HG03442 (cell line): ENCODE data around the gene ATXN10.

Experiments
- ATAC-seq: cut with Tn5 transposase; IDR thresholded peaks from one replicate; pipeline ENCODE4 v1.9.1; 2021; ENCODE audit warnings: mild to moderate bottlenecking, moderate library complexity; ENCODE audit not compliant: unreplicated experiment

ATXN10 gene

DNA sequence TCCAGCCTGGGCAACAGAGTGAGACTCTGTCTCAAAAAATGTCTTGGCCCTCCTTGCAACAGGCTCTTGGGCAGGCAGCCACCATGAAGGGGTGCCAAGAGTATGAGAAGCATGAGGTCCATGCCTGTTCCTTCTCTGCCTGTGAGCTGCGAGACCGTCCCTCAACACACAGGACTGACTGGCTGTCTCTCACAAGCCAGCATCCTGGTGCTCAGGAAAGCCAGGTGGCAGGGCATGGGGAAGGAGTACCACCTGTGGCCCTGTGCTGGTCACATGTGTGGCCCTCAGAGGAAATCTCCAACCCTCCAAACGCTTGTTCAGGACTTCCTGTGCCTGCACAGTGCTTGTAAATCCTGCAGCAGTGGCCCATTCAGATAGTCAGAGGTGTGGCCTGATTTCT lies 83.2 kb downstream of the ATXN10 start:
- no peak for ATAC-seq

GRCh38 chr22:45756558-45756957 lies 84.9 kb downstream of the ATXN10 start:
- ATAC-seq = no peak

DNA sequence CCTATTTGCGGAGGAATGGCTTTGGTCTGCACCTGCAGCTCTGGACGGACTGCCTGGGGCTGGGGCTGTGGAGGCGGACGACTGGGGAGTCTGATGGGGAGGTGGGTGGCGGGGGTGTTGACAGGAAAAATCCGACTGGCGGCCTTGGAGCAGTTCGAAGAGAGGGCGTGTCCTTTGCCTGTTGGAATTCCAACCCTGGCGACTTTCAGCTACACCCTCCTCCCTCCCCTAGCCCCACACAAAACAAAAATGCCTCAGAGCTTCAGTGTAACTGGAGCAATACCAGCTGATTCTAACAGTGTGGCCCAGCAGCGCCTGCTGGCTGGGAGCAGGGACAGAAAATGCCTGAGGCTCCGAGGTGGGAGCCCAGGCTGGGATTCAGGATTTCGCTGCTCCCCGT lies 85.4 kb downstream of the ATXN10 start:
- ATAC-seq = no peak

GRCh38 chr22:45757936-45758335 lies 86.3 kb downstream of the ATXN10 start:
- no peak for ATAC-seq

- ATAC-seq = no peak
Observed at GRCh38 chr22:45758603-45759002, 87.0 kb downstream of the ATXN10 start.

GRCh38 chr22:45760682-45761081 lies 89.0 kb downstream of the ATXN10 start:
- no peak for ATAC-seq

- ATAC-seq = no peak
Observed at GRCh38 chr22:45762545-45763235, 91.1 kb downstream of the ATXN10 start.

DNA sequence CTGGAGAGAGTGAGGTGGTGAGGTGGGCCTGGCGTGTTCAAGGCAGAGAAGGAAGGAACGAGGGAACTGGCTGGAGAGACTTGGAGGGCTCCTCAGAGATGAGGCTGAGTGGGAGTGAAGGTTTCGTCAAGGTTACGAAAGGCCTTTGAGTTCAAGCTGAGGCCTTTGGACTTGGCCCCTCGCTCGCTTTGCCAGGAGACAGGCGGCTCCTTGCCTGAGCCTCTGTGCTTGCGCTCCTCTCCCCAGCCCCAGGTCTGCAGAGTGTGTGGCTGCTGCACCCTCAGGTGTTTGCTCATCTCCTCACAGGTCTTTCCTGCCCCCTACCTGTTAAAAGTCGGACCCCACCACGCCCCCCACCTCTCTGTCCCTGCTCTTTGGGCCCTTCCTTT lies 91.6 kb downstream of the ATXN10 start:
- ATAC-seq = no peak

DNA sequence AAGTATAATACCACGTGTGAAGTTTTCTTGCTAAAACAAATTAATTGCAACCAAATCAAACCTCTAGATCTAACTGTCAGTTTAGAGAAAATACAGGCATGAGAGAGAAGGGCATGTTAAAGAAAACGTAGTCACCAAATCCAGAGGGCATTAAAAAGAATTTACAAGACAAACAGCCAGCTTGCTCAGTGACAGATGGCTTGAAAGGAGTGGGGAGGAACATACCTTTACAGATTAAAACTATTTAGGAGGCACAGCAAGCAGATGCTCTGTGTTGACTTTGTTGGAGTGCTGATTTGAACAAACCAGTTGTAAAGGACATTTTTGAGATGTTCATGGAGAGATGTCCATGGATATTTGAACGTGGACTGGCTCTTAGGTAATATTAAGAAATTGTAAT lies 96.9 kb downstream of the ATXN10 start:
- ATAC-seq = no peak

DNA sequence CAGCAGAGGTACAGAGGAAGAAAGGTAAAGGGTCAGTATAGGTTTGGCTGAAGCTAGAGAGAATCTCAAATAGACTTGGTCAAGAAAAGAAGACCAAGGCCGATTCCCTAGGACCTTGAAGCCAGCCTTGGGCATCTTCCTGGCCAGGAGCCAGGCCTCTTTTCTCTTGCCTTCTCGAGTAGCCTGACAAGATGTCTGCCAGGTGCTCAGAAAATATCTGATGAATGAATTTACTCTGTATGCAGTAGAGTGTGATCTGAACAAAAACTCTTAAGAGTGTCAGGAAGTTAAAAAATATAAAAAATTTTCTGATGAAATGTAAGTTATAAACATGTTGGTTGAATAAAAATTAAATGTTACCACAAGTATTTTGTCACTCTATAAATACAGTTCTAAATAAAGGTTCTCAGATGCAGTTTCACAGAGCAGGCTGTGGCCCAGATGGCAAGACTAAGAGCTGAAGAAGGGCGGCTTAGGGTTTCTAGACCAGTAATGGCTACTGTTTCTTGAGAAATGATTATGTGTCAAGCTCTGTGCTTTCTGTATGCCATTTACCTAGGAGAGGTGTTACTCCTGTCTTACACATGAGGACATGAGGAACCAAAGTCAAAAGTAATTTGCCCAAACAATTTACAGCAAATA lies 98.1 kb downstream of the ATXN10 start:
- no peak for ATAC-seq

- no peak for ATAC-seq
Observed at GRCh38 chr22:45770506-45770905, 98.9 kb downstream of the ATXN10 start.

DNA sequence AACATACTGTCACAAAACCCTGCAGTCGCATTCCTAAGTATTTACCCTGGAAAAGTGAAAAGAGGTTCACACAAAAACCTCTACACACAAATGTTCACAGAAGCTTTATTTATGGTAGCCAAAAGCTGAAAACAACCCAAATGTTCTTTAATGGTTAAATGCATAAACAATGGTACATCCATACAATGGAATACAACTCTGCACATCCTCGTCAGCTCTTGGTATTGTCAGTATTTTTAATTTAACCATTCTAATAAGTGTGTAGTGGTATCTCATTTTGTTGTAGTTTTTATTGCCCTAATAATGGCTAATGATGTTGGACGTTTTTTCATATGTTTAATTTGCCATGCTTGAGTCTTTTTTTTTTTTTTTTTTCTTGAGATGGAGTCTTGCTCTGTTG lies 99.4 kb downstream of the ATXN10 start:
- ATAC-seq = no peak

DNA sequence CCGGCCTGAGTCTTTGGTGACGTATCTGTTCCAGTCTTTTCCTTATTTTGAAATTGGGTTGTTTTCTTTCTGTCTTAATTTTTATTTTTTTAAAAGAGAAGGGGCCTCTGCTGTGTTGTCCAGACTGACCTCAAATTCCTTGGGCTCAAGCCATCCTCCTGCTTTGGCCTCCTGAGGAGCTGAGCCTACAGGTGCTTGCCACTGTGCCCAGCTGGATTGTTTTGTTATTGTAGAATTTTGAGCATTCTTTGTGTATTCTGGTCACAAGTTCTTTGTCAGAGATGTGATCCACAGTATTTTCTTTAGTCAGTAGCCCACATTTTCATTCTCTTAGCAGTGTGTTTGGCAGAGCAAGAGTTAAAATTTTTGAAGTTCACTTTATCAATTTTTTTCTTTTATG lies 100.1 kb downstream of the ATXN10 start:
- ATAC-seq = no peak

- ATAC-seq = no peak
Observed at GRCh38 chr22:45772743-45773142, 101.1 kb downstream of the ATXN10 start.

DNA sequence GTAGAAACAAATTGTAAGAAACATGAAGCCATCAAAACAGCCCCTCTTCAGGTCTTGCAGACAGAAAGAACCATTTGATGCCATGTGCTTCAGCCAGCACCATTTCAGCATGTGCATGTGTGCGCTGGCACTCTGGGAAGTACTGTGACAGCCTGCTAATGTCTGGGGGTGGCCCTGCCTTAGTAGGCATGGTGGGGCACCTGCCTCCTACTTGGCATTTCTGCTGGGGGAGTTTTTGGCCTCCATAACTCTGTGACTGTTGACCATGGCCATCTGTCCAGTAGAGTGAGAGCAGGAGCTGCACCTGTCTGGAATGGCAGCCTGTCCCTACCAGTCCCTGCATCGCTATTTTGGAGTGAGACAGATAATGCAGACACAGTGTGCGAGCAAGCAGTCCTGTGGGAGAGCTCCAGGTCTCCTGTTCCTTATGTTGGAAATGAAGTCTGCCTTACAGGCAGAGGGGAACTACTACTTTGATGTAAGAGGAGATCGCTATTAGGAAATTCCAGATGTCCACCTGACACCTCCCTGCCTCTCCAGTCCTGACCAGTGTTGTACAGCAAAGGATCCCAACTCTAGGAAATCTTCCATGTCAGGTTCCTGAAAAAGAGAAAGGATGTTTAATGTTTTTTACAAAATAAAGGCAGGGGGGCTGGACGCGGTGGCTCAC lies 102.5 kb downstream of the ATXN10 start:
- ATAC-seq = no peak

GRCh38 chr22:45775062-45775461 lies 103.4 kb downstream of the ATXN10 start:
- ATAC-seq = no peak

- peak; percentile 54 for ATAC-seq
Observed at GRCh38 chr22:45775569-45776312, 104.1 kb downstream of the ATXN10 start.

GRCh38 chr22:45776313-45776585 lies 104.6 kb downstream of the ATXN10 start:
- ATAC-seq = no peak

DNA sequence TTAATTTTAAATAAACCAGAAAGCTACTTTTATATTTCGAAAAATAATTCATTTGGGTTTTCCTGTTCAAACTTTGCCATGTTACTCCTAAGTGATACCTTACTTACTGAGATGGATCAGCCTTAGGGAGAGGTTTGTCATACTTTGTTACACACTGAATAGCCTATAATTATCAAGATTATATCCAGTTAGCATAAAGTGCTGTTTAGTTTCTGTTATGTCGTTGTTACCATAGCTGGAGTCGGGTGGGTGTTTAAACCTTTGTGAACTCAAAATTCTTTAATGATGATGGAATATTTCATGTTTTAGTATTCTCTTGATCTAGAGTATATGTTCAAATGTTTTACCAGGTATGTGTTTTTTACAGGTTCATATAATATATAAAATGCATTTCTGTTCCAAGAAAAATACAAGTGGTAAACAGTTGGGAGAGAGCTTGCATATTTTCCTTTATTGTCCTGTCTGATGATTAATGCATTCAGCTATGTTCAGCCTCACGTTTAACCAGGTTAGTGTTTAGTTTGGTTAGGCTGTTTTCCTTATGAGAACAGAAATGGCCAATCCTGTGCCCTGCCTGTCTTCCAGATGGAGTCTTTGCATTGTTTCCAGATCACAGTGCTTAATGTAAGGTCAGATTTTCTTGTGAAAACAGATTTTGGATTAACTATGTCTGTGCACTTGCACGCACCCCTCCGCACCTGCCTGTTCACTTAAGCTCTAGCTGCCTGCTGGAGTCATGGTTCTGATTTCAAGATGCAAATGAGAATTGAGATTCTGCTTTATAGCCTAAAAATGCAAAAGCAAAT lies 105.6 kb downstream of the ATXN10 start:
- no peak for ATAC-seq

- no peak for ATAC-seq
Observed at GRCh38 chr22:45777852-45778375, 106.3 kb downstream of the ATXN10 start.

DNA sequence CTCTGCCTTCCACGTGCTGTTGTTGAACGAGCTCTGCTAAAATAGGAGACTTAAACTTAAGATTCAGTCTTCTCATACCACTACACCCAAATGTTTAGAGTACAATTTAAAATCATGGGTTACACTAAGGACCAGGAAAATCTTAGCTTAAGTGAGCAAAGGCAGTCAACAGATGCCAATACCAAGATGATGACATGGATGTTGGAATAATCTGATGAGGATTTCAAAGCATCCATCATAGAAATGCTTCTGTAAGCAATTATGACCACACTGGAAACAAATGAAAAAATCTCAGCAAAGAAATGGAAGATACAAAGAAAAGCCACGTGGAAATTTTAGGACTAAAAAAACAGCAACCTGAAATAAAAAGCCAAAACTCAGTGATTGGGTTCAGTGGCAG lies 109.8 kb downstream of the ATXN10 start:
- ATAC-seq = no peak
